CD4-positive, alpha-beta memory T cell (primary cell): ENCODE results near the gene CPM. TPM values are rescaled to one million over a fixed set of nuclear protein-coding genes. Genes with fewer than 3 reads are reported as not detected.

Experiments used
- CTCF ChIA-PET: fragments of 350-600 bp; sonication (Branson Sonifier 250); formaldehyde crosslinking; loops from one replicate; lab custom pipeline; 2021; ENCODE audit warnings: inconsistent platforms; ENCODE audit not compliant: partially characterized antibody; lab: Charles Lee
- POLR2A ChIA-PET: fragments of 350-600 bp; sonication (Branson Sonifier 250); formaldehyde crosslinking; loops from one replicate; lab custom pipeline; 2021; ENCODE audit not compliant: partially characterized antibody; lab: Charles Lee
- DNase-seq, 5 donors: peaks; one replicate each; pipeline versions ENCODE4 v3.0.0 to v3.0.0-alpha.2; 2020 to 2022; ENCODE audit warnings: mixed read lengths in 1 of 5
- H3K27ac ChIP-seq: one replicate; pipeline ENCODE4 v1.7.0; 2013; ENCODE audit warnings: low read depth, low read length
- H3K27me3 ChIP-seq: 2 replicates; pipeline ENCODE4 v1.7.0; 2013; ENCODE audit warnings: mild to moderate bottlenecking, low read length, moderate library complexity; ENCODE audit not compliant: insufficient read depth
- H3K36me3 ChIP-seq: 2 replicates; pipeline ENCODE4 v1.7.0; 2013; ENCODE audit warnings: mild to moderate bottlenecking, low read length, moderate library complexity; ENCODE audit not compliant: insufficient read depth
- H3K4me1 ChIP-seq: 2 replicates; pipeline ENCODE4 v1.7.0; 2013; ENCODE audit warnings: mild to moderate bottlenecking, low read length, moderate library complexity; ENCODE audit not compliant: insufficient read depth
- H3K4me3 ChIP-seq, 2 donors: one replicate each; pipeline ENCODE4 v1.7.0; 2013; ENCODE audit warnings: low read length in 2 of 2, mild to moderate bottlenecking in 1 of 2
- H3K9me3 ChIP-seq, 2 donors: one replicate each; pipeline ENCODE4 v1.7.0; 2013; ENCODE audit warnings: low read length in 2 of 2, control low read depth in 1 of 2; ENCODE audit not compliant: control insufficient read depth in 1 of 2
- H3K27ac Mint-ChIP-seq, 7 donors: one replicate each; pipeline ENCODE4 v1.8.0; 2020 to 2021; ENCODE audit warnings: mixed read lengths in 7 of 7, mild to moderate bottlenecking in 6 of 7, inconsistent platforms in 3 of 7, moderate library complexity in 3 of 7
- H3K27me3 Mint-ChIP-seq, 2 donors: one replicate each; pipeline ENCODE4 v1.8.0; 2020 to 2021; ENCODE audit warnings: mixed read lengths in 2 of 2
- H3K36me3 Mint-ChIP-seq, 2 donors: one replicate each; pipeline ENCODE4 v1.8.0; 2020 to 2021; ENCODE audit warnings: mixed read lengths in 2 of 2, inconsistent platforms in 1 of 2, mild to moderate bottlenecking in 1 of 2
- H3K4me1 Mint-ChIP-seq, 4 donors: one replicate each; pipeline ENCODE4 v1.8.0; 2020 to 2021; ENCODE audit warnings: mixed read lengths in 4 of 4, mild to moderate bottlenecking in 1 of 4
- H3K4me3 Mint-ChIP-seq, 8 donors: one replicate each; pipeline ENCODE4 v1.8.0; 2020 to 2021; ENCODE audit warnings: mixed read lengths in 8 of 8, mild to moderate bottlenecking in 7 of 8, moderate library complexity in 6 of 8, inconsistent platforms in 3 of 8
- H3K9me3 Mint-ChIP-seq, 8 donors: one replicate each; pipeline ENCODE4 v1.8.0; 2020 to 2021; ENCODE audit warnings: mixed read lengths in 8 of 8, mild to moderate bottlenecking in 5 of 8, inconsistent platforms in 3 of 8, moderate library complexity in 1 of 8
- intact Hi-C: fragments of 100-400 bp; cut with micrococcal nuclease; formaldehyde crosslinking; loops from one replicate; pipeline ENCODE4 v1.15.1; 2023
- polyA plus RNA-seq, 2 donors: library from polyadenylated mRNA; unstranded; fragments of 300-500 nt; fragmentation: Illumina TruSeq; gene quantifications; one replicate each; pipeline ENCODE4 v1.2.3, GENCODE V29; 2021
- total RNA-seq, 2 experiments: library from RNA; stranded (reverse); gene quantifications; one replicate each; pipeline ENCODE4 v1.2.3, GENCODE V29; 2021

CPM gene
- total and polyA plus RNA-seq, 4 experiments from 2014 or later = 1.3 to 3.1 (median 2.3) TPM

DNA sequence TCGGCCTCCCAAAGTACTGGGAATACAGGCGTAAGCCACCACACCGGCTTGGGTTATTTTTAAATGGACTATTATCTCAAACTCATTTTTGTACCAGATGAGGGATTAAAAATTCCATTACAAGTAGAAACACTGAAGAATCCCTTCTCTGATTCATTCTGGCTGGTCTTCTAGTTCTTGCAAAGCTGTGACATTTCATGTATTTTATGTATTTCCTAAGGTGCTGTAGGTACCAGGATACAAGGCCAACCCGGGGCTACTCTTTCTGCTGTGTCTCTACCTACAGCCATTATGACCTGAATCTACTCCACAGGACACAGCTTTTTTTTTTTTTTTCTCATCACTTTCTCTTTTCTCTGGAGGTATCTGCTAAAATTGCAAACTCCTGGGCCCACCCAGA is 24.9 kb downstream of the CPM start:
- no peak for DNase-seq
- POLR2A ChIA-PET = no interaction called here
- peaks cover 1 to 3% of the 10 kb centered on the region in 2 donors for H3K27me3 Mint-ChIP-seq
- CTCF ChIA-PET = no interaction called here
- intact Hi-C loops = no loop called here
- H3K4me3 Mint-ChIP-seq = no peak overlapping the region
- H3K36me3 Mint-ChIP-seq = no peaks in the 10 kb centered on the region
- Histone ChIP-seq H3K36me3 (no peaks in the 10 kb centered on the region), H3K9me3 (no peaks in the 10 kb centered on the region), H3K27me3 (no peaks in the 10 kb centered on the region), H3K4me3 (no peak overlapping the region), H3K27ac (no peak overlapping the region), H3K4me1 (no peaks in the 10 kb centered on the region)
- no peak overlapping the region for H3K27ac Mint-ChIP-seq
- H3K4me1 Mint-ChIP-seq = no peaks in the 10 kb centered on the region
- peaks cover 0 to 4% (median 0%) of the 10 kb centered on the region in 8 donors for H3K9me3 Mint-ChIP-seq

DNA sequence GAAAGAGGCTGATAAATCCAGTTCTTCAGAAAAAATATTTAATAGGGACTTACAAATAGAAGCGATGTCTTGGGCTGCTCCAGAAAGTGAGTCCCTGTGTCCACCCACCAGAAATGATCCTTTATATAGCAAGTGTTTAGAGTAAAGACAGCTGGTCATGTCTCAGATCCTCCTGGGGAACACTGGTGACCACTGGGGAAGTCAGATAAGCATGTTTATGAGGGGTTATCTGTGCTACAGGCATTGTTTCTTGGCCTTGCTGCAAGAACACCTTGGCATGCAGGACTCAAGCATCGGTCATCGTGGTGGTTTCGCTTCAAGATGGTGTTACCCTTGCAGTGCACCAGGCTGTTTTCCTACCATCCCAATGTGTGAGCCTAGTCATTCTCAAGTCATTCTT is 27.2 kb downstream of the CPM start:
- H3K9me3 Mint-ChIP-seq = peaks cover 0 to 4% (median 0%) of the 10 kb centered on the region in 8 donors
- peaks cover 1 to 3% of the 10 kb centered on the region in 2 donors for H3K27me3 Mint-ChIP-seq
- no peak for DNase-seq
- no peaks in the 10 kb centered on the region for H3K36me3 ChIP-seq
- H3K9me3 ChIP-seq = no peaks in the 10 kb centered on the region
- H3K36me3 Mint-ChIP-seq = no peaks in the 10 kb centered on the region
- POLR2A ChIA-PET = no interaction called here
- no peaks in the 10 kb centered on the region for H3K4me1 ChIP-seq
- no peak overlapping the region for H3K27ac ChIP-seq
- CTCF ChIA-PET = no interaction called here
- no peaks in the 10 kb centered on the region for H3K4me1 Mint-ChIP-seq
- intact Hi-C loops = no loop called here
- H3K4me3 Mint-ChIP-seq = no peak overlapping the region
- no peak overlapping the region for H3K27ac Mint-ChIP-seq
- no peaks in the 10 kb centered on the region for H3K27me3 ChIP-seq
- no peak overlapping the region for H3K4me3 ChIP-seq

DNA sequence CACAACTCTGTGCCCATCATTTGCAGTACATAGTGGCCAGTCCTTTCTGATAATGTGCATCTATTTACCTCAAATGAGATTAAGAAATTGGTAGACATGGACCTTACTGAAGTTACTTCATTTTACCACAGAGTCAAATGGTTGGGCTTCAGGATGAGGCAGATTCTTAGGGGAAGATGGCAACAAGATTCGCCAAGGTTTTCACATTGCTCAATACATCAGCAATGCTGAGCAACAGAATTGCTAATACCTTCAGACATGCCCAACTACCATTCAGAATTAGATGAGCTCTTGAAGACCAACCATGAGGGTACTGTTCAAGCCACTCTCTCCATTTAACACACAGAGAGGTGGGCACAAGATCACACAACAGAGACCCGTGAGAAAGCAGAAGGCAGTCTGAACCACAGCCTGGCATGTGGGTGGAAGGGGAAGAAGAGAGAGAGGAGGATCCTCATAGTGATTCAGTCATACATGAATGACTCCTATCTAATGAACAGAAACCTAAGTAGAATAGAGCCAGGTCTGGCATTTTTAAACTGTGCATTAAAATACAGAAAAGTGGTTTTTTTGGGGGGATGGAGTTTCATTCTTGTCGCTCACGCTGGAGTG is 28.5 kb downstream of the CPM start:
- H3K27me3 ChIP-seq = no peaks in the 10 kb centered on the region
- H3K27me3 Mint-ChIP-seq = peaks cover 1 to 3% of the 10 kb centered on the region in 2 donors
- H3K4me1 Mint-ChIP-seq = no peaks in the 10 kb centered on the region
- DNase-seq = no peak
- CTCF ChIA-PET = no interaction called here
- POLR2A ChIA-PET = no interaction called here
- H3K36me3 Mint-ChIP-seq = no peaks in the 10 kb centered on the region
- H3K4me3 ChIP-seq = no peak overlapping the region
- H3K4me3 Mint-ChIP-seq = no peak overlapping the region
- no peaks in the 10 kb centered on the region for H3K4me1 ChIP-seq
- H3K27ac ChIP-seq = no peak overlapping the region
- intact Hi-C loops = no loop called here
- H3K9me3 Mint-ChIP-seq = peaks cover 0 to 4% (median 0%) of the 10 kb centered on the region in 8 donors
- no peaks in the 10 kb centered on the region for H3K9me3 ChIP-seq
- no peaks in the 10 kb centered on the region for H3K36me3 ChIP-seq
- H3K27ac Mint-ChIP-seq = no peak overlapping the region

DNA sequence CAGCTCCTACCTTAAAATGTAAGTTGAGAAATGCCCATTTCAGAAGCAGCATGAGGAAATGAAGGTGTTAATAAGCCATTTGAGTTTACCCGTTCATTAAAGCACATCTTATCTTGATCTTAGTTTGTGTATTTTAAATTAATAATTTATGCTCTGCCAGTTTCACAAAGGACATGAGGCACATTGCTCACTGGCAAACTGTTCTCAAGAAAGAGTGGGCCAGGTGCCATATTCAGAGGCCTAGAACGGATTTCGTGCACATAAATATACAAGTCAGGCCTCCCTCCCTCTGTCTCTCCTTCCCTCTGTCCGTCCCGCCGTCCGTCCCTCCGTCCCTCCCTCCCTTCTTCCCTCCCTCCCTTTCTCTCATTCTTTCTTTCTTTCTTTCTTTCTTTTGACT is 29.5 kb downstream of the CPM start:
- POLR2A ChIA-PET = no interaction called here
- H3K27ac Mint-ChIP-seq = no peak overlapping the region

DNA sequence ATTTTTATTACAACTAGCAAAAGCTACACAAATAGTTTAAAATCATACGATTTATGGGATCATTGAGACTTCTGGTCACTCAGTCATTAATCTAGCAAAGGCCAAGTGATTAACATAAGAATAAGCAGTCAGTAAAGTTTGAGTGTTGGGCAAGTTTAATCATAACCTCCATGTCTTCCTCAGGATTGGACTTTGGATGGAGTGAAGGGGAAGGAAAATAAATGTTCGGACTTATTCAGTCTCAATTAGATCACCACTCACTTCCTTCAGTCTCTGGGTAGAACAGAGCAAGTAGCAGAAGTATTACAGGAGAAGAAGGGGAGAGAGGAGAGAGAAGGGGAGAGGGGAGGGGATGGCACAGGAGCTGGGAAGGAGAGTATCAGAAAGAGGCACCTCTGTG is 31.4 kb downstream of the CPM start:
- no peaks in the 10 kb centered on the region for H3K36me3 Mint-ChIP-seq
- Histone ChIP-seq H3K4me1 (no peaks in the 10 kb centered on the region), H3K9me3 (no peaks in the 10 kb centered on the region), H3K27me3 (no peaks in the 10 kb centered on the region), H3K27ac (no peak overlapping the region), H3K4me3 (no peak overlapping the region), H3K36me3 (no peaks in the 10 kb centered on the region)
- no peak overlapping the region for H3K4me3 Mint-ChIP-seq
- H3K9me3 Mint-ChIP-seq = no peaks in the 10 kb centered on the region
- H3K27ac Mint-ChIP-seq = no peak overlapping the region
- H3K4me1 Mint-ChIP-seq = no peaks in the 10 kb centered on the region
- POLR2A ChIA-PET = no interaction called here
- CTCF ChIA-PET = no interaction called here
- H3K27me3 Mint-ChIP-seq = peaks cover 0 to 3% of the 10 kb centered on the region in 2 donors
- DNase-seq = no peak
- intact Hi-C loops = no loop called here

More for the DNA sequence above, 29.5 kb downstream of the CPM start:
- Histone ChIP-seq H3K36me3 (no peaks in the 10 kb centered on the region), H3K9me3 (no peaks in the 10 kb centered on the region), H3K4me3 (no peak overlapping the region), H3K4me1 (no peaks in the 10 kb centered on the region), H3K27ac (no peak overlapping the region), H3K27me3 (no peaks in the 10 kb centered on the region)
- CTCF ChIA-PET = no interaction called here
- H3K4me1 Mint-ChIP-seq = no peaks in the 10 kb centered on the region
- H3K36me3 Mint-ChIP-seq = no peaks in the 10 kb centered on the region
- H3K27me3 Mint-ChIP-seq = peaks cover 1 to 3% of the 10 kb centered on the region in 2 donors
- H3K9me3 Mint-ChIP-seq = peaks cover 0 to under 1% (median 0%) of the 10 kb centered on the region in 8 donors
- DNase-seq = no peak
- H3K4me3 Mint-ChIP-seq = no peak overlapping the region
- intact Hi-C loops = no loop called here

DNA sequence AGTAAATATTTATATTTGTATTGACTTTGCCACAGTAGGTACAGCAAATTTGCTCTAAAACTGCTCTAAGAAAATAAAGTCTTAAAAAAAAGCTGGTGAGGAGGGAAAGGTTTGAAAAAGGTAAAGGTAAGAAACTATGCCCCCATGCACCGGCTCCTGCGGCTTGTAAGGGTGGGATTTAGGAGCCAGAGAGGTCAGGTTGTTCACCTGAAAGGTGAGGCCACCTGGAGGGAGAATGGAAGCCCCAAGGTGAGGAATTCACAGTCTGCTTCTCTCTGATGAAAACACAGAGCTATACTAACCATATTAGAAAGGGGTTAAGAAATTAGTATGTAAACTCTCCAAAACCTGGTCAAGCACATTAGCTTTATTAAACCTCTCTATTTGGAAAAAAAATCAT is 31.8 kb downstream of the CPM start:
- no peaks in the 10 kb centered on the region for H3K9me3 ChIP-seq
- CTCF ChIA-PET = no interaction called here
- H3K27ac ChIP-seq = no peak overlapping the region

DNA sequence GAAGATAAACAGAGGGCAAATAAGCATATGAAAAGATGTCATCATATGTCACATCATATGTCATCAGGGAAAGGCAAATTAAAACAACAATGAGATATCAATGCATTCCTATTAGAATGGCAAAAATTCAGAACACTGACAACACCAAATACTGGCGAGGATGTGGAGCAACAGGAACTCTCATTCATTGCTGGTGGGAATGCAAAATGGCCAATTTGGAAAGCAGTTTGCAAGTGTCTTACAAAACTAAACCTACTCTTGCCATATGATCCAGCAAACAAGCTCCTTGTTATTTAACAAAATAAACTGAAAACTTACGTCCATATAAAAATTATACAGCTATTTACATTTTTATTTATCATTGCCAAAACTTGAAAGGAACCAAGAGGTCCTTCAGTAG is 32.7 kb downstream of the CPM start:
- intact Hi-C loops = no loop called here
- no peaks in the 10 kb centered on the region for H3K36me3 Mint-ChIP-seq

More for the DNA sequence above, 31.8 kb downstream of the CPM start:
- Mint-ChIP-seq H3K9me3 (no peaks in the 10 kb centered on the region), H3K27ac (no peak overlapping the region), H3K27me3 (peaks cover 0 to 6% of the 10 kb centered on the region in 2 donors), H3K4me3 (no peak overlapping the region), H3K4me1 (no peaks in the 10 kb centered on the region), H3K36me3 (no peaks in the 10 kb centered on the region)
- Histone ChIP-seq H3K36me3 (no peaks in the 10 kb centered on the region), H3K4me3 (no peak overlapping the region), H3K27me3 (no peaks in the 10 kb centered on the region), H3K4me1 (no peaks in the 10 kb centered on the region)
- POLR2A ChIA-PET = no interaction called here
- intact Hi-C loops = no loop called here
- no peak for DNase-seq

More for the DNA sequence above, 32.7 kb downstream of the CPM start:
- Histone ChIP-seq H3K36me3 (no peaks in the 10 kb centered on the region), H3K27ac (no peak overlapping the region), H3K27me3 (no peaks in the 10 kb centered on the region), H3K4me1 (no peaks in the 10 kb centered on the region), H3K4me3 (no peak overlapping the region), H3K9me3 (no peaks in the 10 kb centered on the region)
- CTCF ChIA-PET = no interaction called here
- H3K9me3 Mint-ChIP-seq = no peaks in the 10 kb centered on the region
- H3K27me3 Mint-ChIP-seq = peaks cover 0 to 9% of the 10 kb centered on the region in 2 donors
- POLR2A ChIA-PET = no interaction called here
- no peak overlapping the region for H3K27ac Mint-ChIP-seq
- no peak overlapping the region for H3K4me3 Mint-ChIP-seq
- DNase-seq = no peak
- no peaks in the 10 kb centered on the region for H3K4me1 Mint-ChIP-seq
